IPS-18c (cell line): Measurements from ENCODE around the gene LIPF.
"Not testable (repeated sequence)": the region's sequence is repeated elsewhere in the genome, so short reads cannot be mapped to it uniquely, and the experiment has no call there.

Experiments
- H3K4me3 ChIP-seq: 2 replicates; pipeline ENCODE4 v1.7.0; 2013; ENCODE audit warnings: low read depth, mild to moderate bottlenecking, low read length, moderate library complexity; ENCODE audit not compliant: insufficient read depth
- H3K9me3 ChIP-seq: one replicate; pipeline ENCODE4 v1.6.1; 2013; ENCODE audit warnings: mild to moderate bottlenecking, low read length, moderate library complexity; ENCODE audit not compliant: control insufficient read depth, insufficient read depth

LIPF gene

DNA sequence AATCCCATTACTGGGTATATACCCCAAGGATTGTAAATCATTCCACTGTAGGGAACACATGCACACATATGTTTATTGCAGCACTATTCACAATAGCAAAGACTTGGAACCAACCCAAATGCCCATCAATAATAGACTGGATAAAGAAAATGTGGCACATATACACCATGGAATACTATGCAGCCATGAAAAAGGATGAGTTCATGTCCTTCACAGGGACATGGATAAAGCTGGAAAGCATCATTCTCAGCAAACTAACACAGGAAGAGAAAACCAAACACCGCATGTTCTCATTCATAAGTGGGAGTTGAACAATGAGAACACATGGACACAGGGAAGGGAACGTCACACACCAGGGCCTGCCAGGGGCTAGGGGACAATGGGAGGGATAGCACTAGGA, 1.1 kb upstream of the LIPF start:
- not testable (repeated sequence) for H3K9me3 ChIP-seq, H3K4me3 ChIP-seq

DNA sequence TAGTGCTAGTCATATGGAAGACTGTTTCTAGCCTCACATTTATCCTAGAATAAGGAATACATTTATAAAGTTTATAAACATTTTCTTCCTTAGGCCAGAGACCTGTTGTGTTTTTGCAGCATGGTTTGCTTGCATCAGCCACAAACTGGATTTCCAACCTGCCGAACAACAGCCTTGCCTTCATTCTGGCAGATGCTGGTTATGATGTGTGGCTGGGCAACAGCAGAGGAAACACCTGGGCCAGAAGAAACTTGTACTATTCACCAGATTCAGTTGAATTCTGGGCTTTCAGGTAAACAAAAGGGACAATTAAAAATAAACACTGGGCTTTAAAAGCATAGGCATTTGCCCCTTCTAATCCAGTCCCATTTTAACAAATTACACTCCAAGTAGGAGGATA, 4.2 kb downstream of the LIPF start:
- Histone ChIP-seq H3K4me3 (no peak overlapping the region), H3K9me3 (no peaks in the 10 kb centered on the region)

DNA sequence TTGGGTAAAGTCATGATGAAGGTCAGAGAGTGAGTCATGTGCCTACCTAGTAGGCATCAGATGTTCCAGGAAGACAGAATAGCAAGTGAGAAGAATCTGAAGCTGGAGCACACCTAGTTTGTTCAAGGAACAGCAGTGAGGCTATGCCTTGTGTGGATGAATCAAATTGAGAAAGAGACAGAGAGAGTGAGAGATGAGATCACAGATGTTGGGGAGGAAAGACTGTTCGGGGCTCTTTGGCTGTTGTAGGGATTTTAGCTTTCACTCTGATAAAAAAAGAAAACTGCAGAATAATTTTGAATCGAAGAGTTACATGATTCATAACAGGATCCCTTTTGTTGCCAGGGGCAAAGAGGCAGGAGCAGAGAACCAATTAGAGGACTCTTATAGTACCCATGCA, 6.3 kb downstream of the LIPF start:
- H3K9me3 ChIP-seq, result peaks cover 2% of the 10 kb centered on the region

DNA sequence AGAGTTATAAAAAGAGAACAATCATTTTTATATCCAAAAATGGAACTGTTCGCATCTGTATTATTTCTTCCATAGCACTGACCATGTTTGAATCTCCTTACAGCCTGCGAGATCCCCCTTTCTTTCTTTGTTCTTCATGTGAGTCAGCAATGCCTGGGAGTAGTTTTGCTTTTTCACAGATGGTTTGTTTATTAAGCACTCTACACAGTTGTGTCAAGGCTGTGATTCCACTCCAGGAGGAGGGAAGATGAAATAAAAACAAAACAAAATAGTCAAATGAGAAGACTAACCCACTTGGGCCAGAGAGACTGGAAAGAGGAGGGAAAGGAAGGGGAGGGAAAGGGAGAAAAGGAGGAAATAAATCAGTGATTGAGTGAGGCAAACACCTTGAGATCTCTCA, 7.8 kb downstream of the LIPF start:
- Histone ChIP-seq H3K9me3 (peaks cover 2% of the 10 kb centered on the region), H3K4me3 (no peak overlapping the region)

More for the DNA sequence above, 6.3 kb downstream of the LIPF start:
- H3K4me3 ChIP-seq, result no peak overlapping the region

DNA sequence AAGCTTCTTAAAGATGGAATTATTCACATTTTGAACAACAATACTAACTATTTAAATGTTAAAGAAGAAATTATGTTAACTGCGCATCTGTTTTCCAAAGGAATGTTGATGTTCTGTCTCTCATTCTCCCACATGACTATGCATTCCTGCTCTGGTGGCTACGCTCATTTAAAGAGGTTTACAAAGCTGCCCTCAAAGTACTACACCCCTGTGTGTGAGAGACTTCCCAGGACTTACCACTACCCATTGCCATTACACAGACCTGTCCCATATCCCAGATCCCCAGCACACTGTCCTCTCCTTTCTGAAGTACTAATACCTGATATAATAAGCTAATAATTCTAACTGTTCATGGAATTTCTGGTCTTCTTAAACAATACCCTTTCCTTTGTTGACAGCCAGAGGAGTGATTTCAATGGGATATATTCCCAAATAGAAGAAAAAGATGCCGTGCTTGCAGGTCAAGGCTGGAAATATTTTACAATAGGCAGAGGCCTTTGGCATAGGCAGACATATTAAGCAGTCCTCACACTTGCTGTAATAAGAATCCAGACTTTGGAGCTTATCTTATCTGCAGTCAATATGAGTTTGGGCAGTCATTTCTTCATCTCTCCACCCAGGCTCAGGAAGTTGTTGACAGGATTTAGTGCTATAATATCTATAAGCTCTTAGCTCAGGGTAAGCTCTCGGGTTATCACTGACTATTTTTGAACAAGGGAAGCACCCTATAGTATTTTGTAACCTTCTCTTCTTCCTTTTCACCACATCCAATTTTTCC, 12.2 kb downstream of the LIPF start:
- Histone ChIP-seq H3K4me3 (no peak overlapping the region), H3K9me3 (peaks cover 2% of the 10 kb centered on the region)

DNA sequence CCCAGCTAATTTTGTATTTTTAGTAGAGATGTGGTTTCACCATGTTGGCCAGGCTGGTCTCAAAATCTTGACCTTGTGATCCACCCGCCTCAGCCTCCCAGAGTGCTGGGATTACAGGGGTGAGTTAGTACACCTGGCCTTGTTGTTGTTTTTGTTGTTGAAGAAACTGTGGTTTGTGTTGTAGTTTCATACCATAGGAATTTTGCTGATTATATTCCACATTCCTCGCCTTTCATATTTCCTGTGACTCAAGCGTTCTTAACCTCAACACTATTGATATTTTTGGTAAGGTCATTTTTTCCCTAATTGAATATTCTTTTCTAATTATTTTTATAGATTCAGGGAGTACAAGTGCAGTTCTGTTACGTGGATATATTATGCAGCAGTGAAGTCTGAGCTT, 16.7 kb downstream of the LIPF start:
- Histone ChIP-seq H3K9me3 (no peaks in the 10 kb centered on the region), H3K4me3 (no peak overlapping the region)

DNA sequence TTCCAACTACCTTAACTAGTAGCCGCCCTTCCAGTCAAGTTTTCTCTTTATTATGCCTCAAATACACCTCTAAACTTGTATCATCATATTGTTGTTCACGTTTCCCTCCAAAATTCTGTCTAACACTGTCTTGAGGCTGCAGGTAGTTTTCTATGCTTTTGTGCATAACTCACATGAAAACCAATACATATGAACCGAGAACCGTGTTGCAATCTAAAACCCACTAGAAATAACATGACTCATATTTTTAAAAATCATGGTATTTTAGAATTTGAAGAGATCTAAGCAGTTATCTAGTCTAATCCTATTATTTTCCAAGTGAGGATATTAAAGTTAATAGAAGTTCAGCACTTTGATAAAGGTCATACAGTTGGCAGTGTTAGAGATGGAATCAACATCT, 18.2 kb downstream of the LIPF start:
- Histone ChIP-seq H3K9me3 (no peaks in the 10 kb centered on the region), H3K4me3 (no peak overlapping the region)

DNA sequence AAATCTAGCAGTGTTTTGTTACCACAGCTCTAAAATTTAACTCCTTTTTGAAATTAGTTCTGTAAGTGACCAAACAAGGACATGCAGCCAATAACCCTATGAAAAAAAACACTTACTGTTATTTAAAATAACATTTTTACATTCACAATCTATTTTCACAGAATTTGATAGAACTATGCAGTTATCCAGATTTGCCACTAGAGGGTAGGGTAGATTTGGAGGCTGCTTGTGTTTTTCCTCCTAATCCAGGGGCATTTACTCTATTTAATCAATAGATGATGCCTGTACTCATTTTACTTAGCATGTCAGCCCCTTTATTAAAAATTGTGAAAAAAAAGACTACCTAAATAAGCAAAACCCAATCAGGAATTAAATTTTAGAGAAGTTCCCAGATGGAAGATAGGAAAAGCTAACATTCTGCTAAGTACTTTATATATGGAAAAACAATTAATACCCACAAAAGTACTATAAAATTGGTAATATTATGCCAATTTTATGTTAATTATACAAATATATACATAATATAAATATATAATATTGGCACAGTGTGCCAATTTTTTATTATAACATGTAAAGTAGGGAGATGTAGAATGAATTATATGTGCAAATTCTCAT, 23.7 kb downstream of the LIPF start:
- H3K4me3 ChIP-seq, result no peak overlapping the region
- H3K9me3 ChIP-seq, result peaks cover 3% of the 10 kb centered on the region

DNA sequence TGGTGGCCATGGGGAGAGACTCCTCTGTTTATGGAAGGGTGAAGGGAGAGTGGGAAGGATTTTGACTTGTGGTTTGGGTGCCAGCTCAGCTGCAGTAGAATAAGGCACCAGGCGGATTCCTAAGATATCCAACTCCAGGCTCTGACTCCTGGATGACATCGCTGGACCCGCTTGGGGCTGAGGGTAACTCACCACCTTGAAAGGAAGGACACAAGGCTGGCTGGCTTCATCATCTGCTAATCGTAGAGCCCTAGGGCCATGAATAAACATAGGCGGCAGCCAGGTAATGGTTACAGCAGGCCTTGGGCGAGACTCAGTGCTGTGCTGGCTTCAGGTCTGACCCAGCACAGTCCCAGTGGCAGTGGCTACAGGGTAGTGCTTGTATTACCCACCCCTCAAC, 25.1 kb downstream of the LIPF start:
- peaks cover 3% of the 10 kb centered on the region for H3K9me3 ChIP-seq
- H3K4me3 ChIP-seq, result no peak overlapping the region

DNA sequence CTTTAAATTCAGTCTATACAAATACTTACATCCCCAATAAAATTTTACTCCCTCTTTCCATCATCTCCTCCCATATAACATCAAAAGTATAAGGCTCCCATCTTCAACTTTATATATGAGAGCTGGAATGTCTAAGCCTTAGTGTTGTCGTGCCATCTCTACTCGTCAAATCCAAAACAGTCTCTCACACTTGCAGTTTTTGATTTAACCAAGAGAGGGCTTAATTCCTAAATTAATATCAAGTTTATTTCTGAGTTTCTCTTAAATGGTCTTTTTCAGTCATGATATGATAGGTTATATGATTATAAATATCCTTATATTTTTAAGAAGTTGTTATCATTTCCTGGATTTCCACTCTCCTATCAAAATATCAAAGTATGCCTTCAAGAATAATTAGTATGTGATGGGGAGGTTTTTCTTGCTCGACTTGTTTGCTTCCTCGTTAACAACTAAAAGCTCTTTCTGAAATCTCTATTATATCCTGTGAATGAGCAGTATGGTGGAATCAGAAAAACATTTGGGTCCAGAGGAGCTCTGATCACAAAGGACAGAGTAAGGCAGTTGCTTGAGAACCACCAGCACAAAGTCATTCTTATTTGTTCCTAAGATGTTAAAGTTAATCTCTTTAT, 29.3 kb downstream of the LIPF start:
- H3K4me3 ChIP-seq, result no peak overlapping the region

DNA sequence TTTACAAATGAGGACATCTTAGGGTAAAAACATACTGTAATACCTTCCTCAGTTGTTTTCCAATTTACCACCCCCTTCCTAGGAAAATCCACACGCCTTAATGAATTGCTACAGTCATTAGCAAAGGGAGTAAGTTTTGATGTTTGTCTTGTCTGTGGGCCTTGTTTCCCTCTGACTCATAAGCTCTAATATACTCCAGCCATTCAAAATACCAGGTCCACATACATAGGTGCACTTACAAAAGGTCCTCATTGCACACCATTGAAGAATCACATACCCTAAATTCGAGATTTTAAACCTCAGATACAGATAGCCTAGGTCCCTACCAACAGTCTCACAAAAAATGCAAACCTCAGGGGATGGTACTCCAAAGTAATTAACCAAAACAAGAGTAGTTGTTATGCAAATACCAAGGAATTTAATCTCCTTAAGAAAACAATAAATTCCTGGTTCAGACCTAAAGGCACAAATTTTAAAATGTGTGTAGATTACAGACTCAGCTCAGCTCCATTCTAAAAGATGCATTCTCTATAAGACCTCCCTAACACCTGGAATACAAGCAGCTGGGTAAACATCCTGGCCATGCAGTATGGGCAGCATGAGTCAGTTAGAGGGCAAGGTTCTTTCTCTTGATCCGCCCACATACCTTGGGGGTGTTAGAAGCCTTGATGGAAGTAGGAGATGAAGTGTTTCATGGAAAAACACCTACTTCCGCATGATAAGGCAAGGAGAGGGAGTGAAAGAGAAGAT, 38.8 kb downstream of the LIPF start:
- no peak overlapping the region for H3K4me3 ChIP-seq
- no peaks in the 10 kb centered on the region for H3K9me3 ChIP-seq

More for the DNA sequence above, 29.3 kb downstream of the LIPF start:
- peaks cover 3% of the 10 kb centered on the region for H3K9me3 ChIP-seq

DNA sequence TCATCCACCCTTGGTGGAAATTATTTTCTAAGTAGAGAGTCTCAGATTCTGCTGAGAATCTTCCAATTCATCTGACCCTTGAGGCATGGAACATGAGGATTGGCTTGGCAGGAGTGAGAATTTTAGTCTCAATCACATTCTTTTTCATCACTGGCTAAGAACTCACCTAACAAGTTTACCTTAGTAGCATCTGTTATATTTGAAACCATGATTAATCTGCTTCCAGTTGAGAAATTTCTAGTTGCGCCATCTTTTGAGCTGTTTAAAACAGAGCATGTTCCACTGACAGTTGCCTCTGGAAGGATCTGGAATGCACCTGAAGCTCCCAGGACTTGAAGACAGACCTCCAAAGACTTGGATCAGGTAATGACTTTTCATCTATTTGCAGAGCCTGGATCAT, 41.7 kb downstream of the LIPF start, which contains the start of gene LIPK:
Gene LIPK, plus strand, starts transcription at position 292 of the 400 bp plus-strand sequence. CDS start 18,295 bp downstream, outside the sequence.
- H3K9me3 ChIP-seq, result no peaks in the 10 kb centered on the region

DNA sequence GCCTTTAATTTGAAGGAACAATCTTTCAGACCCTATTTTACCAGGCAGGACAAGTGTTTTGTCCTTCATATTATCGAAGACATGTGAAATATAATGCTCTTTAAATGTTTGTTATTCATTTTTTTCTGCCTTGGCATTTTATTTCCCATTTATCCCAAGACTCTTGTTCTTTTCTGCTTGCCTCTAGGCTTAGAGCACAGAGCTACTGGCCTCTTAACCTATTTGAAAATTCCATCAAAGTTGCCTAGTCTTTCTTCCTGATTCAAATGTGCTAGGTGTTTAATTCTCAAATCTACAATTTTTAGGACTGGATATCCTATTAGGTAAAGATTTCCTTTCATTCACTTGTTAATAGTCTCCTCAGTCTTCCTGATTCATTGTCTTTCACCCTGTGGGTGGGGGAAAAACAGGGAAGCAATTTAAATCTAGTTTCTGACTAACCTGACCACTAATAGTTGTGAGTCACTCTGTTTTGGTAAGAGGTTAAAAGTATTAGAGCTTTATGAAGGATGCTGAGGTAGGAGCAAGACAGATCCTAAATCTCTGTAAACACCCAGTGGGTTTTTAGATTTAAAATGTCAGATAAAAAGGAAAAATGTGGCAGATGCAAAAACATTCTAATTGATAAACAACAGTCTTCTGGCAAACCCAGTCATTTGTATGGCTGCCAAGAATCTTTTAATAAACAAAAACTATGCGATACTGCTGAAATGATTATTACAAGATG, 43.4 kb downstream of the LIPF start:
- Histone ChIP-seq H3K9me3 (no peaks in the 10 kb centered on the region), H3K4me3 (no peak overlapping the region)

More for the DNA sequence above, 41.7 kb downstream of the LIPF start, which contains the start of gene LIPK:
- no peak within 1 kb of the TSS for H3K4me3 ChIP-seq

DNA sequence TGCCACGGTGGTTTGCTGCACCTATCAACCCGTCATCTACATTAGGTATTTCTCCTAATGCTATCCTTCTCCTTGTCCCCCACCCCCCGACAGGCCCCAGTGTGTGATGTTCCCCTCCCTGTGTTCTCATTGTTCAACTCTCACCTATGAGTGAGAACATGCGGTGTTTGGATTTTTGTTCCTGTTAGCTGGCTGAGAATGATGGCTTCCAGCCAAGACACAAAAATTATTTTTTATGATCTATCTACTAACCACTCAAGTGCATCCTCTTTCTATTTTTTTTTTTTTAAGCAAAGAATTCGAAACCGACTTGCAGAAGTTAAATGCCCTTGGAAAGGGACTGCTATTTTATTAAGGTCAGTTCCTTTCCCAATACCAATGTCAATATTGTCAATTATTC, 45.1 kb downstream of the LIPF start:
- H3K4me3 ChIP-seq, H3K9me3 ChIP-seq: not testable (repeated sequence)

DNA sequence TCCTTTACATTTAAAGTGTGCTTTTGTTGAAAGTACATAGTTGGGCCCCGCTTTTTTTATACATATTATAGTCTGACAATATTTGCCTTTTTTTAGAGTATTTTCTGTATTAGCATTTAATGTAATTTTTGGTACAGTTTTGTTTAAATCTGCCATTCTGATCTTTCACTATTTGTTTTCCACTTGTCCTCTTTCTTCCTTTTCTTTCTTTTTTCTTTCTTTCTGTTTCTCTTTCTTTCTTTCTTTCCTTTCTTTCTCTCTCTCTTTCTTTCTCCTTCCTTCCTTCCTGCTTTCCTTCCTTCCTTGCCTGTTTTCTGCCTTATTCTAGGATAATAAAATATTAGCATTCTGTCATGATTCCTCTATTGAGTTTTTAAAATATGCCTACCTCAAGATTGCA, 51.3 kb downstream of the LIPF start:
- H3K9me3 ChIP-seq, result no peaks in the 10 kb centered on the region
- H3K4me3 ChIP-seq, result no peak overlapping the region

DNA sequence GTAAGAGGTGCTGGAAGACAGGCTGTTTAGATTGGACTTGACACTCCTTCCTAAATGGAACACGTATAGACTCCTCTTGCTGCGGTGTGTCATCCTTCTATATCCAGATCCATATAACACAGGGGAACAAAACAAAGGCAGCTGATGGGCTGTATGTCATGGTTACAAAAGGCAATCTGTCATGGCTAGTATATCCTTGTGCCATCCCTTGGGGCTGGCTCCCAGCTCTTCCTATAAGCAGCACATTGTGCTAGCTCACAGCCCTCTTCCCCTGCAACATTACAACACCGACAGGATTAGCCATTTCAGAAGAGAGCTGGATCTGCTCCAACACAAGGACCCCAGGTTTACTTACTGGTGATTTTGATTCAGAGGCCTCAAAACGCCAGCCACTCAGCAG, 57.1 kb downstream of the LIPF start:
- no peaks in the 10 kb centered on the region for H3K9me3 ChIP-seq
- H3K4me3 ChIP-seq, result no peak overlapping the region

DNA sequence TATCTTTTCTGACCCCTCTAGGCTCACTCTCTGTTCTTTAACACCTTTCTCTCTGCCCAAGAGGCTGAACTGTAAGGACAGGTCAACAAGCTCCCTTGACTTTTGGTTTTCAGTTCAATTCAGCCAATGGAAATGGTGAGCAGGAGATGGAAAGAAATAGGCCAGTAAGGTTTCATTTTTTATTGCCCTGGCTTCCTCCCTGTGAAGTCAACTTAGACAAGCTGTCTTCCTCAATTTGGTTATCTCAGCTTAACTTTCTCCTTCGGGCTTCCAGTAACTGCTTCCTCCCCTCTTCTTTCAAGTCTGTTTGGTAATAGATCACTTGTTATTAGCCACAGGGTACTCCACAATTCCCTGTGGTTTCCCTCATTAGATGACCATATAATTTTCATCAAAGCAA, 61.6 kb downstream of the LIPF start:
- H3K4me3 ChIP-seq, result no peak overlapping the region

More for the DNA sequence above, 61.6 kb downstream of the LIPF start:
- H3K9me3 ChIP-seq, result no peaks in the 10 kb centered on the region
